CD4-positive, alpha-beta T cell treated with Interleukin-10 for 1 hour (primary cell): Measurements from ENCODE around the gene RNF4.
"Not testable (repeated sequence)": the region's sequence is repeated elsewhere in the genome, so short reads cannot be mapped to it uniquely, and the experiment has no call there.

Source experiments
- DNase-seq: peaks from one replicate; pipeline ENCODE4 v3.0.0-alpha.2; 2020

Gene RNF4

GRCh38 chr4:2492970-2493369, 24.1 kb downstream of the RNF4 start:
- DNase-seq: no peak

GRCh38 chr4:2494992-2495391, 26.1 kb downstream of the RNF4 start:
- DNase-seq: no peak

GRCh38 chr4:2497324-2497723, 28.4 kb downstream of the RNF4 start:
- DNase-seq: no peak

GRCh38 chr4:2497931-2498330, 29.0 kb downstream of the RNF4 start:
- peak; percentile 12 for DNase-seq

GRCh38 chr4:2500547-2500946, 31.6 kb downstream of the RNF4 start:
- DNase-seq: no peak

GRCh38 chr4:2501034-2501594, 32.2 kb downstream of the RNF4 start:
- no peak for DNase-seq

GRCh38 chr4:2503809-2504208, 34.9 kb downstream of the RNF4 start:
- DNase-seq: no peak

GRCh38 chr4:2507259-2507658, 38.4 kb downstream of the RNF4 start:
- no peak for DNase-seq

- no peak for DNase-seq
Observed at GRCh38 chr4:2507855-2508254, 38.9 kb downstream of the RNF4 start.

GRCh38 chr4:2510351-2511259, 41.7 kb downstream of the RNF4 start:
- DNase-seq: no peak

GRCh38 chr4:2511645-2512131, 42.8 kb downstream of the RNF4 start:
- DNase-seq: peak; percentile 16

- DNase-seq: no peak
Observed at GRCh38 chr4:2512396-2513135, 43.7 kb downstream of the RNF4 start.

GRCh38 chr4:2514193-2514592, 45.3 kb downstream of the RNF4 start:
- not testable (repeated sequence) for DNase-seq

- not testable (repeated sequence) for DNase-seq
Observed at GRCh38 chr4:2514944-2515343, 46.0 kb downstream of the RNF4 start.

GRCh38 chr4:2515830-2516550, 47.1 kb downstream of the RNF4 start:
- no peak for DNase-seq

- no peak for DNase-seq
Observed at GRCh38 chr4:2516635-2517034, 47.7 kb downstream of the RNF4 start.

- no peak for DNase-seq
Observed at GRCh38 chr4:2526559-2526958, 57.7 kb downstream of the RNF4 start.

- no peak for DNase-seq
Observed at GRCh38 chr4:2534904-2535375, 66.0 kb downstream of the RNF4 start.

- peak; percentile 59 for DNase-seq
Observed at GRCh38 chr4:2535376-2536192, 66.7 kb downstream of the RNF4 start.

GRCh38 chr4:2536193-2537010, 67.5 kb downstream of the RNF4 start, which contains the start of gene FAM193A:
TSS of gene FAM193A (plus strand) at chr4:2536647. CDS start at chr4:2536916, 269 bp downstream.
- peak; percentile 99 for DNase-seq
